A673 (cell line): ENCODE measurements around the gene PER2.

Experiments used
- EZH2 ChIP-seq: fragments of 200-600 bp; sonication (generic); IDR thresholded peaks from 2 replicates; pipeline ENCODE4 v1.6.1; 2017; ENCODE audit warnings: borderline replicate concordance, low read depth, mild to moderate bottlenecking, mixed read lengths, antibody characterized with exemption, low read length; ENCODE audit not compliant: poor library complexity, severe bottlenecking
- TF ChIP-seq, protein P1 (sequence below): fragments of 300-800, 200-600 bp; sonication (generic); conservative IDR thresholded peaks from 2 replicates; pipeline ENCODE4 v1.5.1; 2017; ENCODE audit warnings: low read depth, mild to moderate bottlenecking, antibody characterized with exemption, low read length, moderate library complexity, mixed read lengths

DNA sequence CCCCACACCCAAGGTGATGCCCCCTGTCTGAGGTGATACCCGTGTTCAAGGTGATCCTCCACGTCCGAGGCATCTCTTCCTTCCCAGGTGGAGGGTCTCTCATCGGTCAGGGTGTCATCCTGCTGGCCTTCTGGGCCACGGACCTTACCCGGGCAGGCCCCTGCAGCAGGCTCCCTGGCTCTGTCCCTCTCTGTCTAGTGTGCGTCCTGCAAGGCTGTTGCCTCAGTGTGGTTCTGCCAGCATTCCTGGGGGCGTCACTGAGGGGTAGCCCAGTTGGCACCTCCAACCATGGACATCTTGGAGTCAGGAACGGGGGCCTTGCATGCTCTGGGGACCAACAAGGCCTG is 5.6 kb upstream of the PER2 start:
- TF ChIP-seq, protein P1, sequence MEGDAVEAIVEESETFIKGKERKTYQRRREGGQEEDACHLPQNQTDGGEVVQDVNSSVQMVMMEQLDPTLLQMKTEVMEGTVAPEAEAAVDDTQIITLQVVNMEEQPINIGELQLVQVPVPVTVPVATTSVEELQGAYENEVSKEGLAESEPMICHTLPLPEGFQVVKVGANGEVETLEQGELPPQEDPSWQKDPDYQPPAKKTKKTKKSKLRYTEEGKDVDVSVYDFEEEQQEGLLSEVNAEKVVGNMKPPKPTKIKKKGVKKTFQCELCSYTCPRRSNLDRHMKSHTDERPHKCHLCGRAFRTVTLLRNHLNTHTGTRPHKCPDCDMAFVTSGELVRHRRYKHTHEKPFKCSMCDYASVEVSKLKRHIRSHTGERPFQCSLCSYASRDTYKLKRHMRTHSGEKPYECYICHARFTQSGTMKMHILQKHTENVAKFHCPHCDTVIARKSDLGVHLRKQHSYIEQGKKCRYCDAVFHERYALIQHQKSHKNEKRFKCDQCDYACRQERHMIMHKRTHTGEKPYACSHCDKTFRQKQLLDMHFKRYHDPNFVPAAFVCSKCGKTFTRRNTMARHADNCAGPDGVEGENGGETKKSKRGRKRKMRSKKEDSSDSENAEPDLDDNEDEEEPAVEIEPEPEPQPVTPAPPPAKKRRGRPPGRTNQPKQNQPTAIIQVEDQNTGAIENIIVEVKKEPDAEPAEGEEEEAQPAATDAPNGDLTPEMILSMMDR: no peak
- TF ChIP-seq EZH2: no peak
